DMS53 (cell line): ENCODE data around the gene FRMD3.

Experiments used
- DNase-seq: peaks from one replicate; lab custom pipeline; 2025; lab: John Stamatoyannopoulos, UW

The FRMD3 gene

DNA sequence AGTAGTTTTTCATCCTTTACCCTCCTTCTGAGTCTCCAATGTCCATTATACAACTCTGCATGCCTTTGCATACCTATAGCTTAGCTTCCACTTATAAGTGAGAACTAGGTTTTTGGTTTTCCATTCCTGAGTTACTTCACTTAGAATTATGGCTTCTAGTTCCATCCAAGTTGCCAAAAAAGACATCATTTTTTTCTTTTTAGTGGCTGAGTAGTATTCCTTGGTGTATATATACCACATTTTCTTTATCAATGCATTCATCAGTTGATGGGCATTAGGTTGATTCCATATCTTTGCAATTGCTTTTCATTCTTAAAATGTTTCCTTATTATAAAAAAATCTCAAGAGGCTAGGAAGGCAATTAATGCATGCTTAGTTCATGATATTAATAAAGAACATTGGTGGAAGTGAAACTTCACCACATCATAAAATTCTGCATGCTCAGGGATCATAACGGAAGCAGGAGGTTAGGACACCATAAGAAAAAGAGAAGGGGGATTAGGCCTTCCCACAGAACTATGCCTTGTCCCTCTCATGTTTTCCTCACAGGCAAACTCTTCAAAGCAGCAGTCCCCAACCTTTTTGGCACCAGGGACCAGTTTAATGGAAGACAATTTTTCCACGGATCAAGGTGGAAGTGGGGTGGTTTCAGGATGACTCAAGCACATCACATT, 105.2 kb downstream of the FRMD3 start:
- no peak for DNase-seq

- no peak for DNase-seq
Observed at GRCh38 chr9:83432104-83432627, 106.0 kb downstream of the FRMD3 start.

DNA sequence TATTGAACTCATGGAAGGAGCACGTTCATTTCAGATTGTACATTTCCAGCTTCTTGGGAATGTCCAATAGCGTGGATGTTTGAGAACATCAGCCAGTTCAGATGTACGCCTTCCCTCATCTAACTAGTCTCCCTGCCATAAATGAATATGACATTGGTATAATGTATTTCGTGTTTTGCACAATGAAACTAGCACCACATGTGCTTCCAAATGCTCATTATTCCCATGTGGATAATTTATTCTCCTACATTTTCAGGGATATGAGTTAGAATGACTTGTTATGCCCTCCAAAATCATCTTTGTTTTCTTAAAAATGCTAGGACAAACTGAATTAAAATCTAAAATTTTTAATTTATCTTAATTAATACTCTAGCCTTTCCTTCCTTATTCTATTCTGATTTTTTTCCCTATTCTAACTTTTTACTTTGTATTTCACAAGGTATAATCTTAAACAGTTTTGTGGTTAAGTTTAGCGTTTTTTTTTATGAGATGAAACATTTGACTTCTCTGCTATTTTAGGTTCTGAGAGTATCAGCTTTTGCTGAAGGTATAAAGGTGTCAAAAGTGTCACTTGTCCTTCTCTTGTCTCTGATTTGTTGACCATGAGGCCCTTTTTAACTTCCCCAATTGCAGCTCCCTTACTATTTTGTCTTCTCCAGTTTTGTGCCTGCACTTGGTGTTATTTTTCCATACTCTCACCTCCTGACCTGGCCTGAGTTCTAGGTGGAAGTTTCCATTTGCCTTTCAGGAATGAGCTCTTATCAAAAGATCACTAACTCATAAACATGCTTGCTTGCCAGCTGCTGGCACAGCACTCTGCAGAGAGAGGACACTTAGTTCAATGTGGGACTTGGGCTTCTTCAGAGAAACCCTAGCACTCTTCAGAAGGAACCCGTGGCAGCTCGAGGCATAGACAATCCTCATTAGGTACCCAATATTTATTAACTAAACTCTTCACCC, 106.8 kb downstream of the FRMD3 start:
- no peak for DNase-seq

- DNase-seq: no peak
Observed at GRCh38 chr9:83430681-83431080, 107.5 kb downstream of the FRMD3 start.

- DNase-seq: no peak
Observed at GRCh38 chr9:83429229-83429628, 109.0 kb downstream of the FRMD3 start.

DNA sequence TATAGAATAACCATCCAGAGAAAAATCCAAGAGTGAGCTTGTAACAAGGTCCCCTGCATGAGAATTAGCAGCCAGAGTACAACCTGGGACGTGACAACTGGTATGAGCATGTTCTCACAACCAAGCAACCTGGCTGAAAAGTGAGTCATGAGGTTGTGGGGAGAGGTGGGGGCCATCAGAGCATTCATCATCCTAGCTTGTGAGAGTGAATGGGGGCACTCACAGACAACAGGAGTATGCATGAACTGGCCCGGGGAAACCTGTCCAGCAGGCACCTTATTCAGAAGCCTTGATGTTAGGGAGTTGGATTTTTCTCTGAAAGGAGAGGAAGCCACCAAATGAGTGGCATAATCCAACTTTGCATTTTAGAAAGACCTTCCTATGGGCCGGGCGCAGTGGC, 113.0 kb downstream of the FRMD3 start:
- no peak for DNase-seq

DNA sequence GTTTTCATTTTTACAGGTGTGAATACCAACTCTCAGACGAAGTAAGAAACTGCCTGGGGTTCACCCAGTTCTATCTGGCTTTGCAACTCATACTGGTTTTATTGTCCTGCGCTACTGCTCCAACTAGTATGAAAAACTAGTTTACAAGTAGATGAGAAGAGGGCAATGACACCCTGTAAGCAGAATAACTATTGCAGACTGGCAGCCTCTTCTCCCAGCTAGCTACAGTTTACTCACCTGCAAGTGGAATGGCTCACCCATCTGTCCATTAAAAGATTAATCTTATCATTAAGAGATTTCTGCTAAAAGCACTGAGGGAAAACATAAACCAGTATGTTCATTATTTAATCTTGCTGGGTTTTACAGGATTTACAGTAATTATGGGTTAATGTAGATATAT, 113.4 kb downstream of the FRMD3 start:
- no peak for DNase-seq

DNA sequence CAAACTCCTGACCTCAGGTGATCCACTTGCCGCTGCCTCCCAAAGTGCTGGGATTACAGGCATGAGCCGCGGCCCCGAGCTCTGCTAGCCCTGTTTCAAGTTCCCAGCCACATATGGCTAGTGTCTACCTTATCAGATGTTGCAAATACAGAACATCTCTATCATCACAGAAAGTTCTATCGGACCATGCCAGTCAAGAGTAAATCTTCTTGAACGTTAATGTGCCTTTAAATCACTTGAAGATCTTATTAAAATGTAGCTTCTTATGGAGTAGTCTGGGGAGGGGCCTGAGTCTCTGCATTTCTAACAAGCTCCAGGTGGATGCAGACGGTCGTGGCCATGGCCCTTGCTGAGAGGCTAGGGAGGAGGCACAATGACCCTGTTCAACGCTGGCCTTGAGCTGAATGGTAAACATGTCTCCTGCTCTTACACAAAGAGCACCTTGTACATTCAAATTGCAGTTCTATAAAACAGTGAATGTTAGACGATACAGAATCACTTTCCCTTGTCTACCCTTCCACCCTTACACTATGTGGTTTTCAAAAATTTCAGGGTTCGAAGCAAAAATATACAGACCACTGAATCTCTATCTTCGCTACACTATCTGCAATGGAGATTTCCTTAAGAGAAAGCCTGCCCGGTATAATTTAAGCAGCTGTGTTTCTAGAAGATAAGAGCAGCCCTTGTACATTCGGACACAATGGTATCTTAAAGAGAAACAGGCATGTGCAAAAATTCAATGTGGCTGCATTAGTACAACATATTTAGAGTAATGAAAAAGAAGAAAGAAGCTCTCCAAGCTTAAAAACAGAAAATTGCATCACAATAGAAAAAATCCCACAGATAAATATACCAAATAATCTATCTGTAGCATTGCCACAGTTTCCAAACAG, 114.1 kb downstream of the FRMD3 start:
- no peak for DNase-seq

GRCh38 chr9:83422527-83422926, 115.7 kb downstream of the FRMD3 start:
- no peak for DNase-seq

- no peak for DNase-seq
Observed at GRCh38 chr9:83420486-83420885, 117.7 kb downstream of the FRMD3 start.

GRCh38 chr9:83419961-83420360, 118.2 kb downstream of the FRMD3 start:
- no peak for DNase-seq

DNA sequence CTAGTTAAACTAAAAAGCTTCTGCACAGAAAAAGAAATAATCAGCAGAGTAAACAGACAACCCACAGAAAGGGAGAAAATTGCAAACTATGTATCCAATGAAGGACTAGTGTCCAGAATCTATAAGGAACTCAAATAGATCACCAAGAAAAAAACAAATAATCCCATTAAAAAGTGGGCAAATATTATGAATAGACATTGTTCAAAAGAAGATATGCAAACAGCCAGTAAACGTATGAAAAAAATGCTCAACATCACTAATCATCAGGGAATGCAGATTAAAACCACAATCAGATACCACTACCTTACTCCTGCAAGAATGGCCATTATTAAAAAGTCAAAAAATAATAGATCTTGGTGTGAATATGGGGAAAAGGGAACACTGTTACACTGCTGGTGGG, 119.9 kb downstream of the FRMD3 start:
- no peak for DNase-seq

GRCh38 chr9:83413367-83413766, 124.8 kb downstream of the FRMD3 start:
- DNase-seq: no peak

DNA sequence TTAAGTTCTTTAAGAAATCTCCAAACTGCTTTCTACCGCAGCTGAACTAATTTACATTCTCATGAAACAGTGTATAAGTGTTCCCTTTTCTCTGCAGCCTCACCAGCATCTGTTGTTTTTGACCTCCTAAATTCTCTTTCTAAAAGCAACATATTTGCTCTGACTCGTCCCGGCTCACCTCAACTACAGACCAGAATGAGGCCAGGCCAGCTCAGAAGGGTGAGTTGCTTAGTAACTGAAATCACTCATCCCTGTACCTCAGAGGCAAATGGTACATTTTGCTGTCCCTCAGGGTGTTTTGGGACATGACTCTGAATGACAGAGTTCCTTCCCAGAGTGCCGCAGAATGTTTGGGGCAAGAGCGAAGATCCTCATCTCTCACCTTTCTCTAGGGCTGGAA, 127.5 kb downstream of the FRMD3 start:
- no peak for DNase-seq

- no peak for DNase-seq
Observed at GRCh38 chr9:83406921-83407320, 131.3 kb downstream of the FRMD3 start.

DNA sequence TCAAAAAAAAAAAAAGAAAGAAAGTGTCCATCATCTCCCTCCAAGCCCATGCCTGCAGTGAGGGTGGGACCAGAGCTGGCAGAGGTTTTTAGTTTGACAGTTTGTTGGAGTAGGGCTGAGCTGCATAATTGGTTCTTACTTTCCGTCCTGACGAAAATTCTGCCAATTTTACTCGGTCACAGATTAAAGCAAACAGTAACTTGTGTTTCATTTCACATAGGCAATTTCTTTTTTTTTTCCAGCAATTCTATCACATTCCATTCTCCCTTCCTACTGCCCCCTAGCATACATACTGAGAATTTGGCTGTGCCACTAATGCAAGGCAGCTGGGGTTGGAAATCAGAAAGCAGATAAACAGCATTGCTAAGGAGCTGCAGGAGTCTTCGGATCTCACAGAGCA, 132.4 kb downstream of the FRMD3 start:
- no peak for DNase-seq

DNA sequence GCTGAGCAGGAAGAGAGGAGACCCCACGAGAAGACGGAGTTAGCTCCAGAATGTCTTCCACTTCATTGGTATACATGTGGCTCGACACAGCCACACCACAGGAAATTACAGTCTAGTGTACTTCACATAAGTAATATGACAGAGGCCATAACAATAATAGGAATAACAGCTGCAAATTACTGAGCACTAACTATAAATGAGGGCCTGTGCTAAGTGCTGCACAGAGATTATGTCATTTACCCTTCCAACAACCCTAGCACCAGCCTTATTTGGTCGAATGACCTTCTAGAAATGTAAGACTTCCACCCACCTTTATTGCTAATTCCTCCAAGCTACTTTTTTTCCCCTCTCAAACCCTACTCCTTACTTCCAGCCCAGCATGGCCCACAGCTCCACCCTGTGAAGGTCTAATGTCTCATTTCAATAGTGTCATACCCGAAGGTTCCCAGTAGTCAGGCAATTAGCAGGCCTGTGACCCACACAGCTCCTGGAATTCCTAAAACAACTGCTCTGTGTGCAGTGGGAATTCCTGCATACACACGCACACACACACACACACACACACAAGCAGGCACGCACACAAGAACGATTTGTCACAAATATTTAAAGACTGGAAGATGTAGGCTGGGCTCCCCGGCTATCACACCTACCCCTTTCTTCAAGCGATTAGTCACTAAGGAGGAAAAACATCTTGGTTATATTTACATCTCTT, 134.5 kb downstream of the FRMD3 start:
- DNase-seq: no peak

- DNase-seq: no peak
Observed at GRCh38 chr9:83401328-83401900, 136.8 kb downstream of the FRMD3 start.

DNA sequence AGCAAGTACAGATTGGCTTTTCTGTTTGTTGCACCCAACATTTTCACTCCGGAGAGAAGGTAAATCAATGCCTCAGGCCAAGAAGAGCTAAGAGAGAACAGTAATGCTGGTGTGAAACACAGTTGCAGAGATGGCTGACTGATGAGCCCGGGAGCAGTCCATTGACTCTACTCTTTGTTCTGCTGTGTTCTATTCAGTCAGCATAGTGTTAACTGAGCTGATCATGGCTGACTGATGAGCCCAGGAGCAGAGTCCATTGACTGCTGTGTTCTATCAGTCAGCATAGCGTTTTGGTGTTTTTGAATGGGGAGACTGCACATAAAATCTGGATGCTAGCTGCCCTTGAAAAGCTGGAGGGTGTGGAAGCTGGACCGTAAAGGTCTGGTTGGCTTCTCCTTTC, 141.4 kb downstream of the FRMD3 start:
- no peak for DNase-seq

- peak; percentile 2 for DNase-seq
Observed at GRCh38 chr9:83396342-83396741, 141.9 kb downstream of the FRMD3 start.

DNA sequence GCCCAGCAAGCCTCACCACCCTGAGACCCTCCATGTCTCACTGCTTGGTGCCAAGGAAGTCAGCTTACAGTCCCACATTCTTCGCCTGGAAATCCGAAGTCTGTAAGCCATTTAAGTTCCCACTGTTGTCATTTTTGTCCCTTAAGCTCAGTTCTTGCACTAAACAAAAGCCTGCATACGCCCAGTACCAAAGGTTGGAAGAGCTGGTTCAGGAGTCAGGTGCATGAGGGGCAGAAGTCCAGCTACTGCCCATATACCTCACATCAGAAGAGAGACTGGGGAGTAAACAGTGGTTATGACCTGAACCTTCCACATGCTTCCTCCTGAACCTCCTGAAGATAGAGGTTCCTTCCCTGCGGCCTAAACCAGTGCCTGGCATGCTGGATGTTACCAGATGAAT, 146.0 kb downstream of the FRMD3 start:
- no peak for DNase-seq
